Activated CD8-positive, alpha-beta memory T cell treated with anti-CD3 and anti-CD28 coated beads for 36 hours (primary cell): ENCODE measurements around the gene PTPRG. TPM values are rescaled to one million over a fixed set of nuclear protein-coding genes. Genes with fewer than 3 reads are reported as not detected.

ENCODE experiments used
- CTCF ChIA-PET: fragments of 350-600 bp; sonication (Branson Sonifier 250); formaldehyde crosslinking; loops from one replicate; lab custom pipeline; 2021; ENCODE audit warnings: antibody characterized with exemption; lab: Charles Lee
- POLR2A ChIA-PET: fragments of 350-600 bp; sonication (Branson Sonifier 250); formaldehyde crosslinking; loops from one replicate; lab custom pipeline; 2021; ENCODE audit warnings: antibody characterized with exemption; lab: Charles Lee
- total RNA-seq, 2 experiments: library from RNA; stranded (reverse); gene quantifications; one replicate each; pipeline ENCODE4 v1.2.3, GENCODE V29; 2021

Gene PTPRG
- total RNA-seq, 2 experiments from 2014 or later: not detected

GRCh38 chr3:61580982-61581643, 19.7 kb downstream of the PTPRG start:
- ChIA-PET POLR2A (no interaction called here), CTCF (no interaction called here)

GRCh38 chr3:61582287-61582686, 20.9 kb downstream of the PTPRG start:
- ChIA-PET CTCF (no interaction called here), POLR2A (no interaction called here)

GRCh38 chr3:61582846-61583245, 21.5 kb downstream of the PTPRG start:
- ChIA-PET POLR2A (no interaction called here), CTCF (no interaction called here)

- POLR2A ChIA-PET: no interaction called here
- CTCF ChIA-PET: no interaction called here
Measured at GRCh38 chr3:61583890-61584875, 22.8 kb downstream of the PTPRG start.

- CTCF ChIA-PET: no interaction called here
Measured at GRCh38 chr3:61589856-61590255, 28.5 kb downstream of the PTPRG start.

GRCh38 chr3:61591300-61591699, 29.9 kb downstream of the PTPRG start:
- ChIA-PET POLR2A (no interaction called here), CTCF (no interaction called here)

More at GRCh38 chr3:61589856-61590255, 28.5 kb downstream of the PTPRG start:
- POLR2A ChIA-PET: no interaction called here

- ChIA-PET POLR2A (no interaction called here), CTCF (no interaction called here)
Measured at GRCh38 chr3:61593446-61594029, 32.2 kb downstream of the PTPRG start.

GRCh38 chr3:61594144-61594963, 33.0 kb downstream of the PTPRG start:
- ChIA-PET POLR2A (no interaction called here), CTCF (no interaction called here)

- ChIA-PET POLR2A (no interaction called here), CTCF (no interaction called here)
Measured at GRCh38 chr3:61594964-61595285, 33.6 kb downstream of the PTPRG start.

- POLR2A ChIA-PET: no interaction called here
- CTCF ChIA-PET: no interaction called here
Measured at GRCh38 chr3:61595288-61595687, 33.9 kb downstream of the PTPRG start.

- ChIA-PET POLR2A (no interaction called here), CTCF (no interaction called here)
Measured at GRCh38 chr3:61595826-61596225, 34.5 kb downstream of the PTPRG start.

GRCh38 chr3:61597906-61598305, 36.5 kb downstream of the PTPRG start:
- ChIA-PET POLR2A (no interaction called here), CTCF (no interaction called here)

- POLR2A ChIA-PET: no interaction called here
- CTCF ChIA-PET: no interaction called here
Measured at GRCh38 chr3:61600195-61600594, 38.8 kb downstream of the PTPRG start.

GRCh38 chr3:61601831-61602230, 40.5 kb downstream of the PTPRG start:
- POLR2A ChIA-PET: no interaction called here
- CTCF ChIA-PET: no interaction called here

- POLR2A ChIA-PET: no interaction called here
- CTCF ChIA-PET: no interaction called here
Measured at GRCh38 chr3:61602466-61602865, 41.1 kb downstream of the PTPRG start.

- CTCF ChIA-PET: no interaction called here
Measured at GRCh38 chr3:61605589-61606175, 44.3 kb downstream of the PTPRG start.

GRCh38 chr3:61606196-61606595, 44.8 kb downstream of the PTPRG start:
- ChIA-PET CTCF (no interaction called here), POLR2A (no interaction called here)

More at GRCh38 chr3:61605589-61606175, 44.3 kb downstream of the PTPRG start:
- POLR2A ChIA-PET: no interaction called here

- ChIA-PET POLR2A (no interaction called here), CTCF (no interaction called here)
Measured at GRCh38 chr3:61608072-61608471, 46.7 kb downstream of the PTPRG start.

GRCh38 chr3:61608711-61609110, 47.3 kb downstream of the PTPRG start:
- ChIA-PET CTCF (no interaction called here), POLR2A (no interaction called here)
